NCI-H1436 treated with DMSO at 0.1 percent for 48 hours (cell line): ENCODE data around the gene WDR59.

ENCODE experiments used
- DNase-seq: peaks from one replicate; lab custom pipeline; 2025; lab: John Stamatoyannopoulos, UW

WDR59 gene

GRCh38 chr16:74902161-74902560, 82.8 kb downstream of the WDR59 start:
- DNase-seq, result no peak

- DNase-seq, result no peak
Measured at GRCh38 chr16:74901606-74902005, 83.3 kb downstream of the WDR59 start.

- DNase-seq, result no peak
Measured at GRCh38 chr16:74899816-74900215, 85.1 kb downstream of the WDR59 start.

- DNase-seq, result no peak
Measured at GRCh38 chr16:74898659-74899058, 86.3 kb downstream of the WDR59 start.

GRCh38 chr16:74896389-74897370, 88.2 kb downstream of the WDR59 start:
- DNase-seq, result no peak

- DNase-seq, result no peak
Measured at GRCh38 chr16:74893541-74893940, 91.4 kb downstream of the WDR59 start.

GRCh38 chr16:74892574-74893461, 92.1 kb downstream of the WDR59 start:
- no peak for DNase-seq

GRCh38 chr16:74888888-74889287, 96.0 kb downstream of the WDR59 start:
- no peak for DNase-seq

GRCh38 chr16:74888232-74888862, 96.6 kb downstream of the WDR59 start:
- no peak for DNase-seq

- DNase-seq, result no peak
Measured at GRCh38 chr16:74887084-74887483, 97.8 kb downstream of the WDR59 start.

GRCh38 chr16:74877706-74878105, 107.2 kb downstream of the WDR59 start:
- DNase-seq, result no peak

GRCh38 chr16:74874912-74875546, 109.9 kb downstream of the WDR59 start:
- DNase-seq, result no peak

- no peak for DNase-seq
Measured at GRCh38 chr16:74874123-74874522, 110.8 kb downstream of the WDR59 start.

- no peak for DNase-seq
Measured at GRCh38 chr16:74872302-74872701, 112.6 kb downstream of the WDR59 start.

- no peak for DNase-seq
Measured at GRCh38 chr16:74871608-74872007, 113.3 kb downstream of the WDR59 start.

GRCh38 chr16:74868501-74868900, 116.4 kb downstream of the WDR59 start:
- no peak for DNase-seq

- no peak for DNase-seq
Measured at GRCh38 chr16:74868035-74868434, 116.9 kb downstream of the WDR59 start.

- no peak for DNase-seq
Measured at GRCh38 chr16:74867281-74867849, 117.6 kb downstream of the WDR59 start.

GRCh38 chr16:74865922-74866598, 118.9 kb downstream of the WDR59 start:
- no peak for DNase-seq

- DNase-seq, result peak; percentile 2
Measured at GRCh38 chr16:74862743-74863244, 122.1 kb downstream of the WDR59 start.

- DNase-seq, result no peak
Measured at GRCh38 chr16:74852500-74852875, 132.4 kb downstream of the WDR59 start.
